ENCODE measurements around the gene IER3. TPM values are rescaled to one million over a fixed set of nuclear protein-coding genes. Genes with fewer than 3 reads are reported as not detected.

The IER3 gene
- total and polyA plus RNA-seq, 9 of the 15 experiments (the other 6 are each of a cell fraction or from before 2014, with no cell fraction given), result 1.5 to 30.0 (median 11.5) TPM

- TF ChIP-seq E2F1 (CRISPR knock-in tag; IDR thresholded peaks at IDR 0.05), result 0 out of 2 replicates have a peak, but pooled peaks have one; percentile 24
- TF ChIP-seq NFATC3 (IDR thresholded peaks at IDR 0.05), result no peak
- TF ChIP-seq MTF1 (CRISPR knock-in tag; IDR thresholded peaks at IDR 0.05; ENCODE audit: borderline replicate concordance), result no peak
- TF ChIP-seq IRF2 (CRISPR knock-in tag; IDR thresholded peaks at IDR 0.05), result no peak
- no peak for TF ChIP-seq ATF2 (CRISPR knock-in tag; IDR thresholded peaks at IDR 0.05)
- no peak for TF ChIP-seq PHB (CRISPR knock-in tag; IDR thresholded peaks at IDR 0.05)
- no peak for TF ChIP-seq HDAC6 (IDR thresholded peaks at IDR 0.05; ENCODE audit: low read depth, low read length)
- no peak for TF ChIP-seq HNRNPUL1 (IDR thresholded peaks at IDR 0.05; ENCODE audit: low read length)
- no peak for TF ChIP-seq CLOCK (CRISPR knock-in tag; IDR thresholded peaks at IDR 0.05; ENCODE audit: borderline replicate concordance)
- TF ChIP-seq ARID4B (CRISPR knock-in tag; IDR thresholded peaks at IDR 0.05), result no peak
- no peak for TF ChIP-seq ZHX1 (conservative IDR thresholded peaks at IDR 0.05; ENCODE audit: low read length)
- TF ChIP-seq ZNF707 (CRISPR knock-in tag; conservative IDR thresholded peaks at IDR 0.05), result no peak
These were observed 19.3 kb downstream of the IER3 start (continued) for GRCh38 chr6:30724906-30725667.
